WTC11 (cell line): ENCODE data around the gene PHF21B.

ENCODE experiments used
- CTCF ChIP-seq: fragments of 200-600 bp; IDR thresholded peaks from 2 replicates; pipeline ENCODE4 v1.8.0; 2022; ENCODE audit warnings: antibody characterized with exemption
- PRDM15 ChIP-seq: sonication (generic); formaldehyde crosslinking; IDR thresholded peaks from 2 replicates; pipeline ENCODE4 v1.8.0; 2022; ENCODE audit warnings: missing genetic modification reagents
- SMAD4 ChIP-seq: sonication (generic); formaldehyde crosslinking; IDR thresholded peaks from 2 replicates; pipeline ENCODE4 v1.8.0; 2022; ENCODE audit warnings: mild to moderate bottlenecking, missing genetic modification reagents
- USF1 ChIP-seq: sonication (generic); formaldehyde crosslinking; IDR thresholded peaks from 2 replicates; pipeline ENCODE4 v1.8.0; 2022; ENCODE audit warnings: mild to moderate bottlenecking, missing genetic modification reagents
- ZBTB43 ChIP-seq: sonication (generic); formaldehyde crosslinking; IDR thresholded peaks from 2 replicates; pipeline ENCODE4 v1.8.1; 2023; ENCODE audit warnings: mild to moderate bottlenecking, missing genetic modification reagents
- ZNF138 ChIP-seq: sonication (generic); formaldehyde crosslinking; conservative IDR thresholded peaks from 2 replicates; pipeline ENCODE4 v1.8.1; 2022; ENCODE audit warnings: mild to moderate bottlenecking, moderate library complexity, missing genetic modification reagents

- TF ChIP-seq SMAD4 (CRISPR knock-in tag) (no peak), ZNF138 (no peak), ZBTB43 (no peak), PRDM15 (CRISPR knock-in tag) (no peak), CTCF (no peak), USF1 (CRISPR knock-in tag) (no peak)
These were observed 26.3 kb upstream of the PHF21B start for GRCh38 chr22:45036154-45036553.
